Fibroblast of lung (primary cell): ENCODE data around the gene GRK5. TPM values are rescaled to one million over a fixed set of nuclear protein-coding genes. Genes with fewer than 3 reads are reported as not detected.
A peak's percentile ranks its signal among the peaks of the same experiment; 100 is the strongest.

Experiments used
- DNase-seq, 2 donors: peaks; one replicate each; pipeline versions ENCODE4 v3.0.0 to v3.0.0-alpha.2; 2010; ENCODE audit warnings: low read depth in 2 of 2
- H2AFZ ChIP-seq: 2 replicates; pipeline ENCODE4 v1.5.1; 2012; ENCODE audit warnings: low read length, control low read depth, inconsistent platforms
- H3K27ac ChIP-seq: 2 replicates; pipeline ENCODE4 v1.5.1; 2011; ENCODE audit warnings: low read length, control low read depth; ENCODE audit not compliant: insufficient read depth
- H3K27me3 ChIP-seq: 2 replicates; pipeline ENCODE4 v1.5.1; 2011; ENCODE audit warnings: mild to moderate bottlenecking, low read length; ENCODE audit not compliant: control insufficient read depth, insufficient read depth
- H3K36me3 ChIP-seq: 2 replicates; pipeline ENCODE4 v1.5.1; 2011; ENCODE audit warnings: low read length; ENCODE audit not compliant: control insufficient read depth, insufficient read depth
- H3K4me1 ChIP-seq: 2 replicates; pipeline ENCODE4 v1.5.1; 2011; ENCODE audit warnings: low read length; ENCODE audit not compliant: control insufficient read depth, insufficient read depth; ENCODE audit errors: extremely low read depth
- H3K4me2 ChIP-seq: 2 replicates; pipeline ENCODE4 v1.5.1; 2011; ENCODE audit warnings: low read length, control low read depth; ENCODE audit not compliant: insufficient read depth; ENCODE audit errors: extremely low read depth
- H3K4me3 ChIP-seq, 4 experiments: fragments of 200-600 bp in 1 of 4; sonication (generic) in 1 of 4; replicated peaks in 1 of 4; 2 replicates each; pipeline ENCODE4 v1.5.1; 2011 to 2016; ENCODE audit warnings: low read length in 4 of 4, low read depth in 3 of 4, mild to moderate bottlenecking in 3 of 4, control low read depth in 2 of 4, inconsistent platforms in 1 of 4, mixed read lengths in 1 of 4; ENCODE audit not compliant: insufficient read depth in 1 of 4; ENCODE audit errors: control extremely low read depth in 1 of 4
- H3K79me2 ChIP-seq: 2 replicates; pipeline ENCODE4 v1.5.1; 2012; ENCODE audit warnings: mild to moderate bottlenecking, low read length, inconsistent platforms; ENCODE audit not compliant: control insufficient read depth, insufficient read depth
- H3K9ac ChIP-seq: 2 replicates; pipeline ENCODE4 v1.5.1; 2011; ENCODE audit warnings: mild to moderate bottlenecking, low read length, control low read depth; ENCODE audit not compliant: insufficient read depth
- H3K9me3 ChIP-seq: 2 replicates; pipeline ENCODE4 v1.5.1; 2012; ENCODE audit warnings: low read depth, low read length; ENCODE audit not compliant: control insufficient read depth, insufficient read depth
- H4K20me1 ChIP-seq: 2 replicates; pipeline ENCODE4 v1.5.1; 2011; ENCODE audit warnings: low read length; ENCODE audit not compliant: control insufficient read depth, insufficient read depth; ENCODE audit errors: extremely low read depth
- CTCF ChIP-seq, 2 donors: IDR thresholded peaks in 1 of 2; conservative IDR thresholded peaks in 1 of 2; 1 replicate in 1 of 2; 2 replicates in 1 of 2; pipeline ENCODE4 v1.5.1; 2011 to 2012; ENCODE audit warnings: low read length in 2 of 2, control low read depth in 1 of 2, inconsistent platforms in 1 of 2, low read depth in 1 of 2, mild to moderate bottlenecking in 1 of 2
- EZH2 ChIP-seq: IDR thresholded peaks from 2 replicates; pipeline ENCODE4 v1.5.1; 2012; ENCODE audit warnings: low read length, control low read depth, mild to moderate bottlenecking; ENCODE audit errors: missing control alignments
- polyA plus RNA-seq, 2 donors: library from polyadenylated mRNA; depleted of rRNA in 1 of 2; stranded (reverse) in 1 of 2; unstranded in 1 of 2; fragments of >200 nt; gene quantifications; 2 replicates each; pipeline ENCODE4 v1.2.1, GENCODE V29; 2011 to 2012; ENCODE audit warnings: missing spikeins in 1 of 2
- total RNA-seq: library from RNA; depleted of rRNA; stranded (reverse); fragments of >200 nt; gene quantifications from 2 replicates; pipeline ENCODE4 v1.2.1, GENCODE V29; 2014

Gene GRK5
- total and polyA plus RNA-seq, 2 donors (not counting 1 experiment from before 2014, with no cell fraction given) = 24.1 to 90.3 TPM

GRCh38 chr10:119296703-119297102 lies 89.3 kb downstream of the GRK5 start:
- Histone ChIP-seq H4K20me1 (no peaks in the 10 kb centered on the region), H3K27me3 (no peaks in the 10 kb centered on the region), H3K27ac (no peak overlapping the region), H3K4me1 (peaks cover 8% of the 10 kb centered on the region), H3K36me3 (no peaks in the 10 kb centered on the region), H3K9me3 (no peaks in the 10 kb centered on the region), H3K9ac (no peak overlapping the region), H3K4me3 (no peak overlapping the region), H2AFZ (no peak overlapping the region), H3K4me2 (no peak overlapping the region), H3K79me2 (peaks cover 33% of the 10 kb centered on the region)
- TF ChIP-seq EZH2 = no peak
- TF ChIP-seq CTCF (conservative IDR thresholded peaks at IDR 0.05 in 1 of 2, IDR thresholded peaks at IDR 0.05 in 1 of 2; ENCODE audit: low read depth in 1 of 2, low read length in 2 of 2) = no peak
- peak in 1 of 2 donors; percentile 30 for DNase-seq

- H3K27ac ChIP-seq = no peak overlapping the region
- H3K4me1 ChIP-seq = peaks cover 8% of the 10 kb centered on the region
- peak in 1 of 2 donors; percentile 43 for DNase-seq
- H3K9ac ChIP-seq = no peak overlapping the region
- no peak overlapping the region for H3K4me2 ChIP-seq
- no peak overlapping the region for H3K4me3 ChIP-seq
- H3K27me3 ChIP-seq = no peaks in the 10 kb centered on the region
- no peaks in the 10 kb centered on the region for H3K36me3 ChIP-seq
- TF ChIP-seq CTCF (conservative IDR thresholded peaks at IDR 0.05 in 1 of 2, IDR thresholded peaks at IDR 0.05 in 1 of 2; ENCODE audit: low read depth in 1 of 2, low read length in 2 of 2) (no peak), EZH2 (no peak)
- no peaks in the 10 kb centered on the region for H4K20me1 ChIP-seq
- H3K79me2 ChIP-seq = peaks cover 40% of the 10 kb centered on the region
- H2AFZ ChIP-seq = no peak overlapping the region
- no peaks in the 10 kb centered on the region for H3K9me3 ChIP-seq
These were observed 90.0 kb downstream of the GRK5 start for GRCh38 chr10:119297207-119297968.

GRCh38 chr10:119298810-119299209 lies 91.4 kb downstream of the GRK5 start:
- Histone ChIP-seq H2AFZ (no peak overlapping the region), H4K20me1 (no peaks in the 10 kb centered on the region), H3K4me3 (no peak overlapping the region), H3K27me3 (no peaks in the 10 kb centered on the region), H3K4me2 (no peak overlapping the region), H3K9me3 (no peaks in the 10 kb centered on the region), H3K27ac (no peak overlapping the region), H3K79me2 (peaks cover 50% of the 10 kb centered on the region), H3K9ac (no peak overlapping the region), H3K36me3 (no peaks in the 10 kb centered on the region), H3K4me1 (peaks cover 8% of the 10 kb centered on the region)
- TF ChIP-seq EZH2 (no peak), CTCF (conservative IDR thresholded peaks at IDR 0.05 in 1 of 2, IDR thresholded peaks at IDR 0.05 in 1 of 2; ENCODE audit: low read depth in 1 of 2, low read length in 2 of 2) (no peak)
- no peak for DNase-seq
